IMR-90 (cell line): ENCODE results near the gene ELL3. TPM values are rescaled to one million over a fixed set of nuclear protein-coding genes. Genes with fewer than 3 reads are reported as not detected.
"Not testable (repeated sequence)": the region's sequence is repeated elsewhere in the genome, so short reads cannot be mapped to it uniquely, and the experiment has no call there.

Source experiments
- ATAC-seq: fragments of 200-7000 bp; cut with Tn5 transposase; 2 replicates; pipeline ENCODE4 v1.9.1; 2020; ENCODE audit warnings: low read depth, mild to moderate bottlenecking, moderate library complexity
- BruUV-seq: library from RNA; stranded (reverse); fragments of 400-500 nt; replicated peaks from 2 replicates; lab custom pipeline; 2021; lab: Mats Ljungman, UMichigan
- CTCF ChIA-PET: fragments of 300-600 bp; formaldehyde crosslinking; extraction: SDS; loops from one replicate; lab custom pipeline; 2021; ENCODE audit warnings: antibody characterized with exemption; lab: Yijun Ruan, JAX
- POLR2A ChIA-PET: fragments of 300-600 bp; sonication (Branson Sonifier 250); formaldehyde crosslinking; loops from one replicate; lab custom pipeline; 2022; ENCODE audit warnings: antibody characterized with exemption; ENCODE audit not compliant: unreplicated experiment; lab: Charles Lee
- DNase-seq: peaks from one replicate; pipeline ENCODE4 v3.0.0; 2013
- H2AFZ ChIP-seq: replicated peaks from 2 replicates; pipeline ENCODE3; 2013; ENCODE audit warnings: low read length, mild to moderate bottlenecking; ENCODE audit not compliant: poor library complexity
- H2AK5ac ChIP-seq: 2 replicates; pipeline ENCODE4 v1.6.1; 2013; ENCODE audit warnings: low read depth, low read length, inconsistent platforms
- H2AK9ac ChIP-seq: replicated peaks from 2 replicates; pipeline ENCODE3; 2013; ENCODE audit warnings: mild to moderate bottlenecking, low read depth, low read length, moderate library complexity; ENCODE audit not compliant: poor library complexity
- H2BK120ac ChIP-seq: 2 replicates; pipeline ENCODE4 v1.6.1; 2013; ENCODE audit warnings: low read depth, low read length, inconsistent platforms
- H2BK15ac ChIP-seq: 3 replicates; pipeline ENCODE4 v1.6.1; 2013; ENCODE audit warnings: low read depth, low read length, inconsistent platforms
- H2BK20ac ChIP-seq: 2 replicates; pipeline ENCODE4 v1.6.1; 2013; ENCODE audit warnings: low read depth, mild to moderate bottlenecking, inconsistent platforms, low read length, moderate library complexity
- H2BK5ac ChIP-seq: 2 replicates; pipeline ENCODE4 v1.6.1; 2013; ENCODE audit warnings: mild to moderate bottlenecking, low read depth, low read length, inconsistent platforms; ENCODE audit not compliant: poor library complexity, severe bottlenecking
- H3K14ac ChIP-seq: replicated peaks from 2 replicates; pipeline ENCODE4 v1.6.1; 2013; ENCODE audit warnings: low read depth, low read length, inconsistent platforms
- H3K18ac ChIP-seq: 2 replicates; pipeline ENCODE4 v1.6.1; 2013; ENCODE audit warnings: low read depth, low read length, control low read depth
- H3K23ac ChIP-seq: 2 replicates; pipeline ENCODE4 v1.6.1; 2013; ENCODE audit warnings: low read depth, low read length, inconsistent platforms
- H3K27ac ChIP-seq: 2 replicates; pipeline ENCODE4 v1.5.1; 2013; ENCODE audit warnings: mild to moderate bottlenecking, control low read depth, low read length; ENCODE audit not compliant: insufficient read depth
- H3K27me3 ChIP-seq: 2 replicates; pipeline ENCODE4 v1.6.1; 2013; ENCODE audit warnings: low read length; ENCODE audit not compliant: control insufficient read depth, insufficient read depth
- H3K36me3 ChIP-seq: 2 replicates; pipeline ENCODE4 v1.6.1; 2013; ENCODE audit warnings: low read length, mixed read lengths; ENCODE audit not compliant: control insufficient read depth, insufficient read depth
- H3K4ac ChIP-seq: 2 replicates; pipeline ENCODE4 v1.6.1; 2013; ENCODE audit warnings: low read depth, low read length, inconsistent platforms
- H3K4me1 ChIP-seq: 2 replicates; pipeline ENCODE4 v1.6.1; 2013; ENCODE audit warnings: low read length, mixed read lengths; ENCODE audit not compliant: control insufficient read depth, insufficient read depth
- H3K4me2 ChIP-seq: 2 replicates; pipeline ENCODE4 v1.6.1; 2013; ENCODE audit warnings: low read depth, mild to moderate bottlenecking, control low read depth, low read length, moderate library complexity
- H3K4me3 ChIP-seq: 2 replicates; pipeline ENCODE4 v1.5.1; 2013; ENCODE audit warnings: low read depth, mild to moderate bottlenecking, control low read depth, low read length, moderate library complexity; ENCODE audit not compliant: insufficient read depth
- H3K56ac ChIP-seq: 2 replicates; pipeline ENCODE4 v1.6.1; 2013; ENCODE audit warnings: low read length, inconsistent platforms; ENCODE audit not compliant: insufficient read depth; ENCODE audit errors: extremely low read depth
- H3K79me1 ChIP-seq, 2 experiments: 2 replicates each; pipeline ENCODE4 v1.6.1; 2013; ENCODE audit warnings: low read length in 2 of 2, inconsistent platforms in 1 of 2, low read depth in 1 of 2
- H3K9ac ChIP-seq: 2 replicates; pipeline ENCODE4 v1.6.1; 2013; ENCODE audit warnings: low read depth, low read length, control low read depth
- H3K9me1 ChIP-seq: 2 replicates; pipeline ENCODE4 v1.6.1; 2013; ENCODE audit warnings: low read length, inconsistent platforms; ENCODE audit not compliant: insufficient read depth
- H3K9me3 ChIP-seq: 2 replicates; pipeline ENCODE4 v1.6.1; 2013; ENCODE audit warnings: low read length; ENCODE audit not compliant: control insufficient read depth, insufficient read depth
- H4K20me1 ChIP-seq: 2 replicates; pipeline ENCODE4 v1.6.1; 2013; ENCODE audit warnings: low read length, inconsistent platforms; ENCODE audit not compliant: insufficient read depth
- H4K5ac ChIP-seq: 2 replicates; pipeline ENCODE4 v1.6.1; 2013; ENCODE audit warnings: mild to moderate bottlenecking, low read depth, low read length, control low read depth
- H4K8ac ChIP-seq, 2 experiments: 2 replicates each; pipeline ENCODE4 v1.6.1; 2013; ENCODE audit warnings: low read depth in 2 of 2, low read length in 2 of 2, control low read depth in 1 of 2, inconsistent platforms in 1 of 2
- H4K91ac ChIP-seq: 2 replicates; pipeline ENCODE4 v1.6.1; 2013; ENCODE audit warnings: low read depth, low read length, inconsistent platforms; ENCODE audit not compliant: insufficient read depth
- FOS ChIP-seq: fragments of 150-350 bp; IDR thresholded peaks from 2 replicates; pipeline ENCODE4 v1.6.1; 2016; ENCODE audit warnings: low read depth, low read length
- MAZ ChIP-seq: IDR thresholded peaks from 2 replicates; pipeline ENCODE4 v1.6.1; 2012; ENCODE audit warnings: low read depth, mild to moderate bottlenecking, low read length, improper control_type of control experiment, moderate library complexity, borderline replicate concordance
- MXI1 ChIP-seq: IDR thresholded peaks from 2 replicates; pipeline ENCODE4 v1.6.1; 2012; ENCODE audit warnings: low read depth, mild to moderate bottlenecking, low read length, moderate library complexity, borderline replicate concordance
- POLR2A ChIP-seq: IDR thresholded peaks from 2 replicates; pipeline ENCODE4 v1.6.1; 2012; ENCODE audit warnings: mild to moderate bottlenecking, low read depth, low read length
- RAD21 ChIP-seq: IDR thresholded peaks from 2 replicates; pipeline ENCODE4 v1.6.1; 2012; ENCODE audit warnings: low read length, improper control_type of control experiment
- WGBS, 2 experiments: methylation state at CpG; one replicate each; pipeline versions ENCODE4 v1.1.5 to v1.1.7; 2013; ENCODE audit warnings: missing lambda C conversion rate in 2 of 2; ENCODE audit not compliant: insufficient read length in 1 of 2; ENCODE audit errors: extremely low coverage in 2 of 2; 5-methylcytosine and 5-hydroxymethylcytosine counted together
- dilution Hi-C: fragments of 300-500 bp; cut with HindIII; formaldehyde crosslinking; loops from one replicate; pipeline ENCODE4 v1.14.3; 2018; ENCODE audit warnings: low sequenced_read_pairs; ENCODE audit not compliant: unreplicated experiment
- in situ Hi-C: fragments of 300-500 bp; cut with MboI; formaldehyde crosslinking; loops from 3 replicates; pipeline ENCODE4 v1.14.3; 2019; ENCODE audit warnings: low sequenced_read_pairs, inconsistent platforms, mixed read lengths
- intact Hi-C: fragments of 100-400 bp; cut with micrococcal nuclease; formaldehyde crosslinking; loops from 2 replicates; pipeline ENCODE4 v1.10.0; 2022
- polyA plus RNA-seq, 3 experiments: library from polyadenylated mRNA; depleted of rRNA; stranded (reverse); fragments of >200 nt; gene quantifications; 2 replicates each; pipeline ENCODE4 v1.2.3, GENCODE V29; 2012; ENCODE audit warnings: low replicate concordance in 1 of 3
- total RNA-seq: library from RNA; depleted of rRNA; stranded (reverse); fragments of >200 nt; gene quantifications from 2 replicates; pipeline ENCODE4 v1.2.3, GENCODE V29; 2012

The ELL3 gene
- total and polyA plus RNA-seq, 2 of the 4 experiments (the other 2 are of a cell fraction), result 1.2 to 1.6 TPM

DNA sequence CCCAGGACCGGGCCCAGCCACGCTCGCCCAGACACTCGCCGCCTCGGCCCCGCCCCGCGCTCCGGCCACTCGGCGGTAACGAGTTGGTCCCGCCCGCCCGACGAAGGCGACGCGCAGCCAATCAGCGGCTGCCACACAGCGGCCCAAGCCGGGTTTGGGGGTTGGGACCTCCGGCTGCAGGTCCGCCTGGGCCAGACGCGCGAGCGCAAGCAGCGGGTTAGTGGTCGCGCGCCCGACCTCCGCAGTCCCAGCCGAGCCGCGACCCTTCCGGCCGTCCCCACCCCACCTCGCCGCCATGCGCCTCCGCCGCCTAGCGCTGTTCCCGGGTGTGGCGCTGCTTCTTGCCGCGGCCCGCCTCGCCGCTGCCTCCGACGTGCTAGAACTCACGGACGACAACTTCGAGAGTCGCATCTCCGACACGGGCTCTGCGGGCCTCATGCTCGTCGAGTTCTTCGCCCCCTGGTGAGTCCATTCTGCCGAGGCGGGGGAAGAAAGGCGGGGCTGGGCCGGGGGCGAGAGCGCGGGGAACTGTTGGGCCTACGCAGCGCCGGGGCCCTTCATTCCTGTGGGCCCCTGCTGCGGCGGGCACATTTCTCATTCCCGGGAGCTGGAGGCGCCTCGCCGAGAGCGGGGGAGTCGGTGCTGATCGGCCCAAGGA, 30.4 kb downstream of the ELL3 start, which contains the start of gene PDIA3:
Gene PDIA3 (plus strand): TSS at position 194 of the 658 bp plus-strand sequence. CDS start 102 bp downstream, at position 296.
- peak within 1 kb of the TSS; percentile 87 for H4K5ac ChIP-seq
- H3K4me1 ChIP-seq, dilution Hi-C loops, H3K27me3 ChIP-seq, in situ Hi-C loops, H3K9me3 ChIP-seq, H2BK20ac ChIP-seq, H3K36me3 ChIP-seq, H2BK15ac ChIP-seq, intact Hi-C loops, H3K9me1 ChIP-seq, BruUV-seq: not testable (repeated sequence)
- peak within 1 kb of the TSS; percentile 32 for H2BK120ac ChIP-seq
- H3K9ac ChIP-seq, result peak within 1 kb of the TSS; percentile 96
- TF ChIP-seq MAZ, result peak; percentile 85; the same call in 1 of the 2 replicates
- peak; percentile 40; the same call in 1 of the 2 replicates for TF ChIP-seq MXI1
- TF ChIP-seq FOS, result 0 out of 2 replicates have a peak, but pooled peaks have one; percentile 15
- TF ChIP-seq RAD21, result 0 out of 2 replicates have a peak, but pooled peaks have one; percentile 3
- peak; percentile 92 for TF ChIP-seq POLR2A
- peak within 1 kb of the TSS; percentile 97 for H2BK5ac ChIP-seq
- peak within 1 kb of the TSS; percentile 56 for H4K91ac ChIP-seq
- peak within 1 kb of the TSS; percentile 21; the same call in 1 of the 2 replicates for H3K18ac ChIP-seq
- peaks cover 0 to 28% of the 10 kb centered on the region in 2 experiments; a peak in 2 of 4 replicates for H3K79me1 ChIP-seq
- H3K23ac ChIP-seq, result peak within 1 kb of the TSS; percentile 91
- H3K4me3 ChIP-seq, result peak within 1 kb of the TSS; percentile 96
- peak within 1 kb of the TSS; percentile 67 for H2AK5ac ChIP-seq
- ChIA-PET CTCF (interaction anchor here (1.4 kb wide), 1 partner anchor 13 kb away, joined by 5 read pairs; no protein-coding TSS in a partner anchor), POLR2A (interaction anchor here (1.0 kb wide), 1 partner anchor 48 kb away, joined by 3 read pairs; no protein-coding TSS in a partner anchor)
- H2AK9ac ChIP-seq, result peak within 1 kb of the TSS; percentile 95
- H3K4me2 ChIP-seq, result peak within 1 kb of the TSS; percentile 97
- H3K14ac ChIP-seq, result peak within 1 kb of the TSS; percentile 93
- ATAC-seq (peak; percentile 98), DNase-seq (peak; percentile 87)
- H3K56ac ChIP-seq, result peak within 1 kb of the TSS; percentile 72
- H3K4ac ChIP-seq, result peak within 1 kb of the TSS; percentile 91
- H3K27ac ChIP-seq, result peak within 1 kb of the TSS; percentile 98
- H4K20me1 ChIP-seq, result peaks cover 44% of the 10 kb centered on the region
- H4K8ac ChIP-seq, result peak within 1 kb of the TSS; percentile 72 to 90; a peak in 3 of 4 replicates
- peak within 1 kb of the TSS; percentile 90 for H2AFZ ChIP-seq
- WGBS, 2 experiments, result 0% methylated on average over 52 of the region's 84 CpGs; no CpG with 5 or more reads in 1 of the 2 experiments
